ENCODE data around the gene HAUS5. TPM values are rescaled to one million over a fixed set of nuclear protein-coding genes. Genes with fewer than 3 reads are reported as not detected.
A peak's percentile ranks its signal among the peaks of the same experiment; 100 is the strongest.

Gene HAUS5
- total and polyA plus RNA-seq, 2 of the 8 experiments (the other 6 are each of a cell fraction or from before 2014, with no cell fraction given) = 13.8 to 25.7 TPM

DNA sequence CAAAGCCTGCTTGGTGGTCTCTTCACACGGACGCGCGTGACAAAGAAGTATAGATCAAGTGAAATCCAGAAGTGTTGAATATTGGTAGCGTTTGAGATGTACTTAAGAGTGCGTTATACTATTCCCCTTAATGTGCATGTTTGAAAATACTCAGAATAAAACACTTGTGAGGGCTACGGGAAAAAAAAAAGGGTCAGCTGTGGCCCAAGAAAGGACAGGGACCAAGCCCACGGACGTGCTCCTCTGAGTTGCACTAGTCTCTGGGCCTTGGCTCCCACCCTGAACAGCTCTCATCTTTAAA lies 15.7 kb downstream of the HAUS5 start:
- Histone ChIP-seq H3K4me3 (ENCODE audit: extremely low read depth in 1 of 4, insufficient read depth in 2 of 4, low read depth in 3 of 4, low read length in 4 of 4) (peak overlapping the region; percentile 57 to 95 (median 83)), H4K8ac (ENCODE audit: extremely low read depth, insufficient read depth, low read length) (peak overlapping the region; percentile 89), H2BK5ac (ENCODE audit: low read depth, low read length) (no peak overlapping the region), H3K4ac (replicated peaks; ENCODE audit: insufficient read length, low read depth, low read length) (peak overlapping the region; percentile 69), H2BK12ac (ENCODE audit: low read depth, low read length) (no peak overlapping the region), H3K79me2 (ENCODE audit: control insufficient read depth in 1 of 2, insufficient read depth in 2 of 2, low read length in 2 of 2) (peaks cover 0 to 6% of the 10 kb centered on the region in 2 experiments; a peak in 1 of 4 replicates), H4K91ac (replicated peaks; ENCODE audit: insufficient read length, low read length) (no peak overlapping the region), H3K4me1 (replicated peaks in 1 of 4; ENCODE audit: control insufficient read depth in 3 of 4, insufficient read depth in 4 of 4, low read length in 3 of 4) (peaks cover 0 to 4% (median 3%) of the 10 kb centered on the region in 4 experiments; a peak in 2 of 7 replicates), H2AK5ac (ENCODE audit: low read depth, low read length) (no peak overlapping the region), H3K79me1 (ENCODE audit: low read depth, low read length) (no peaks in the 10 kb centered on the region; the same call in 1 of the 2 replicates), H3K4me2 (ENCODE audit: insufficient read depth in 1 of 2, low read depth in 2 of 2, low read length in 2 of 2) (peak overlapping the region; percentile 85 to 99), H3K18ac (ENCODE audit: extremely low read depth, low read length) (no peak overlapping the region), H3K23ac (ENCODE audit: insufficient read length) (no peak overlapping the region), H3K27me3 (replicated peaks in 1 of 4; ENCODE audit: control insufficient read depth in 3 of 4, extremely low read depth in 1 of 4, insufficient read depth in 3 of 4, low read length in 3 of 4) (no peaks in the 10 kb centered on the region), H3K56ac (replicated peaks; ENCODE audit: insufficient read length, low read depth, low read length) (no peak overlapping the region), H2BK15ac (ENCODE audit: low read length) (no peak overlapping the region), H3K9ac (replicated peaks in 1 of 4; ENCODE audit: extremely low read depth in 1 of 4, low read depth in 3 of 4, low read length in 3 of 4) (peak overlapping the region; percentile 14 to 75 (median 46)), H2AFZ (ENCODE audit: low read length) (peak overlapping the region; percentile 64; the same call in 1 of the 2 replicates), H3K27ac (ENCODE audit: low read depth, low read length) (no peak overlapping the region), H4K20me1 (replicated peaks in 1 of 2; ENCODE audit: control insufficient read depth in 1 of 2, insufficient read depth in 2 of 2, low read length in 2 of 2) (peaks cover 0 to 4% of the 10 kb centered on the region in 2 experiments), H3K36me3 (ENCODE audit: control insufficient read depth in 2 of 4, insufficient read depth in 4 of 4, low read length in 3 of 4) (peaks cover 11 to 24% (median 18%) of the 10 kb centered on the region in 4 experiments), H3K14ac (ENCODE audit: insufficient read length) (no peak overlapping the region), H3K9me3 (ENCODE audit: insufficient read depth in 2 of 2, low read depth in 1 of 2, low read length in 1 of 2) (no peaks in the 10 kb centered on the region), H2BK20ac (ENCODE audit: low read length) (no peak overlapping the region), H4K5ac (ENCODE audit: insufficient read length, low read depth, low read length) (peak overlapping the region; percentile 61), H3K23me2 (ENCODE audit: low read depth, low read length) (peaks cover 10% of the 10 kb centered on the region), H2BK120ac (replicated peaks; ENCODE audit: low read depth, low read length) (peak overlapping the region; percentile 72)
- FAIRE-seq = no peak
- no peak for DNase-seq (ENCODE audit: low read depth in 1 of 2, low spot score in 2 of 2)
- CTCF ChIA-PET (ENCODE audit: partially characterized antibody) = no interaction called here
- POLR2A ChIA-PET (ENCODE audit: partially characterized antibody) = interaction anchor here (1.0 to 2.8 kb wide), 5 partner anchors 10 to 23 kb away, joined by 3 to 8 read pairs (median 5); partner anchors contain the start of gene HAUS5
- 34% methylated on average over 9 of the region's 9 CpGs; no CpG with 5 or more reads in 1 of the 2 experiments for WGBS, 2 experiments (ENCODE audit: extremely low coverage in 1 of 2, insufficient coverage in 1 of 2, insufficient read length in 1 of 2, insufficient replicate concordance in 2 of 2, low coverage in 1 of 2, low lambda C conversion rate in 2 of 2, missing lambda C conversion rate in 1 of 2)
- TF ChIP-seq BCL11A (IDR thresholded peaks at IDR 0.05; ENCODE audit: low read depth in 2 of 2, low read length in 2 of 2) (no peak), TAF1 (IDR thresholded peaks at IDR 0.05; ENCODE audit: low read depth, low read length) (no peak), EZH2 (IDR thresholded peaks at IDR 0.05; ENCODE audit: low read depth, low read length, severe bottlenecking) (no peak), MAFK (IDR thresholded peaks at IDR 0.05; ENCODE audit: low read depth, low read length) (no peak), GABPA (IDR thresholded peaks at IDR 0.05; ENCODE audit: borderline replicate concordance, insufficient read depth, low read length) (no peak), HDAC6 (IDR thresholded peaks at IDR 0.05; ENCODE audit: low read depth, low read length) (no peak), SRF (IDR thresholded peaks at IDR 0.05; ENCODE audit: low read depth, low read length) (no peak), YY1 (IDR thresholded peaks at IDR 0.05; ENCODE audit: low read depth, low read length) (no peak), EGR1 (IDR thresholded peaks at IDR 0.05; ENCODE audit: borderline replicate concordance, low read depth, low read length) (no peak)
- TF ChIP-seq, protein P1, sequence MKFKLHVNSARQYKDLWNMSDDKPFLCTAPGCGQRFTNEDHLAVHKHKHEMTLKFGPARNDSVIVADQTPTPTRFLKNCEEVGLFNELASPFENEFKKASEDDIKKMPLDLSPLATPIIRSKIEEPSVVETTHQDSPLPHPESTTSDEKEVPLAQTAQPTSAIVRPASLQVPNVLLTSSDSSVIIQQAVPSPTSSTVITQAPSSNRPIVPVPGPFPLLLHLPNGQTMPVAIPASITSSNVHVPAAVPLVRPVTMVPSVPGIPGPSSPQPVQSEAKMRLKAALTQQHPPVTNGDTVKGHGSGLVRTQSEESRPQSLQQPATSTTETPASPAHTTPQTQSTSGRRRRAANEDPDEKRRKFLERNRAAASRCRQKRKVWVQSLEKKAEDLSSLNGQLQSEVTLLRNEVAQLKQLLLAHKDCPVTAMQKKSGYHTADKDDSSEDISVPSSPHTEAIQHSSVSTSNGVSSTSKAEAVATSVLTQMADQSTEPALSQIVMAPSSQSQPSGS (IDR thresholded peaks at IDR 0.05; ENCODE audit: low read length) = no peak
- TF ChIP-seq, protein P2, sequence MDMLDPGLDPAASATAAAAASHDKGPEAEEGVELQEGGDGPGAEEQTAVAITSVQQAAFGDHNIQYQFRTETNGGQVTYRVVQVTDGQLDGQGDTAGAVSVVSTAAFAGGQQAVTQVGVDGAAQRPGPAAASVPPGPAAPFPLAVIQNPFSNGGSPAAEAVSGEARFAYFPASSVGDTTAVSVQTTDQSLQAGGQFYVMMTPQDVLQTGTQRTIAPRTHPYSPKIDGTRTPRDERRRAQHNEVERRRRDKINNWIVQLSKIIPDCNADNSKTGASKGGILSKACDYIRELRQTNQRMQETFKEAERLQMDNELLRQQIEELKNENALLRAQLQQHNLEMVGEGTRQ (IDR thresholded peaks at IDR 0.05; ENCODE audit: low read length) = no peak
